ENCODE measurements around the gene ATOH7.
"Not testable (repeated sequence)": the region's sequence is repeated elsewhere in the genome, so short reads cannot be mapped to it uniquely, and the experiment has no call there.

The ATOH7 gene

DNA sequence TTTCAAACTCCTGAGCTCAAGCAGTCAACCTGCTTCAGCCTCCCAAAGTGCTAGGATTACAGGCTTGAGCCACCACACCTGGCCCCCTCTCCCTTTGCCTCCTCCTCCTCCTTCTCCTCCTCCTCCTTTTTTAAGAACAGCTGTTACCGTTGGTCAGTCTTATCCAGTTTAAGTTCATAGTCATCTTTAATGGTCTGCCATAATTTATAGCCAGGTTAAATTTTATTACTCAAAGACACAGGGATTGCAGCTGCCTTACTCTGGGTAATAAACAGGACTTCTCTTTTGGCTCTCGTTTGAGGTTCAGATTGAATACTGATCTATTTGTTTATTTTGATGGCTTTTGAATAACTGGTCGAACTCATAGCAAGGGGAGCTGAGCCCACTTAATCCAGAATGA lies 35.2 kb downstream of the ATOH7 start:
- Histone ChIP-seq H3K36me3 (replicated peaks; ENCODE audit: insufficient read depth, low read length) (no peaks in the 10 kb centered on the region), H3K4me2 (ENCODE audit: low read depth, low read length) (no peak overlapping the region), H3K27me3 (replicated peaks; ENCODE audit: insufficient read depth, low read length) (no peaks in the 10 kb centered on the region), H4K20me1 (ENCODE audit: insufficient read depth, low read length) (no peaks in the 10 kb centered on the region), H3K9me2 (replicated peaks; ENCODE audit: insufficient read depth, low read length) (no peaks in the 10 kb centered on the region), H3K79me2 (ENCODE audit: low read length) (no peaks in the 10 kb centered on the region), H3K9me3 (replicated peaks; ENCODE audit: insufficient read depth, low read length) (no peaks in the 10 kb centered on the region), H3K4me1 (ENCODE audit: low read length) (no peaks in the 10 kb centered on the region), H3F3A (ENCODE audit: insufficient read depth, low read length) (no peaks in the 10 kb centered on the region), H3K9ac (ENCODE audit: low read length) (no peak overlapping the region), H3K4me3 (ENCODE audit: low read length) (no peak overlapping the region), H2AFZ (ENCODE audit: low read length) (no peak overlapping the region), H3K27ac (ENCODE audit: low read length) (no peak overlapping the region)
- TF ChIP-seq EZH2 (optimal IDR thresholded peaks at IDR 0.05; ENCODE audit: low read depth, low read length) (no peak), EZH2phosphoT487 (IDR thresholded peaks at IDR 0.05; ENCODE audit: low read length) (no peak)
- TF ChIP-seq, protein P1, sequence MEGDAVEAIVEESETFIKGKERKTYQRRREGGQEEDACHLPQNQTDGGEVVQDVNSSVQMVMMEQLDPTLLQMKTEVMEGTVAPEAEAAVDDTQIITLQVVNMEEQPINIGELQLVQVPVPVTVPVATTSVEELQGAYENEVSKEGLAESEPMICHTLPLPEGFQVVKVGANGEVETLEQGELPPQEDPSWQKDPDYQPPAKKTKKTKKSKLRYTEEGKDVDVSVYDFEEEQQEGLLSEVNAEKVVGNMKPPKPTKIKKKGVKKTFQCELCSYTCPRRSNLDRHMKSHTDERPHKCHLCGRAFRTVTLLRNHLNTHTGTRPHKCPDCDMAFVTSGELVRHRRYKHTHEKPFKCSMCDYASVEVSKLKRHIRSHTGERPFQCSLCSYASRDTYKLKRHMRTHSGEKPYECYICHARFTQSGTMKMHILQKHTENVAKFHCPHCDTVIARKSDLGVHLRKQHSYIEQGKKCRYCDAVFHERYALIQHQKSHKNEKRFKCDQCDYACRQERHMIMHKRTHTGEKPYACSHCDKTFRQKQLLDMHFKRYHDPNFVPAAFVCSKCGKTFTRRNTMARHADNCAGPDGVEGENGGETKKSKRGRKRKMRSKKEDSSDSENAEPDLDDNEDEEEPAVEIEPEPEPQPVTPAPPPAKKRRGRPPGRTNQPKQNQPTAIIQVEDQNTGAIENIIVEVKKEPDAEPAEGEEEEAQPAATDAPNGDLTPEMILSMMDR (IDR thresholded peaks at IDR 0.05; ENCODE audit: low read length) = no peak
- no peak for DNase-seq

DNA sequence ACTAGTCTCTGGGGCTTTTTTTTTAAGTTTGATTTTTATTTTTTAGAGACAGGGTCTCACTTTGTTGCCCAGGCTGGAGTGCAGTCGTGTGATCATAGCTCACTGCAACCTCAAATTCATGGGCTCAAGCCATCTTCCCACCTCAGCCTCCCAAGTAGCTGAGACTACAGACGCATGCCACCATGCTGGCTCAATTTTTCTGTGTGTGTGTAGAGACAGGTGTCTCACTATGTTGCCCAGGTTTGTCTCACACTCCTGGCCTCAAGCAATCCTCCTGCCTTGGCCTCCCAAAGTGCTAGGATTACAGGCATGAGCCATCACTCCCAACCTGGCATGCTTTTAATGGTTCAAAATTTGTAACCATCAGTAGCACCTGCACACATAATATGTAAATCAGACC lies 36.1 kb downstream of the ATOH7 start:
- not testable (repeated sequence) for H3K4me3 ChIP-seq (ENCODE audit: low read length); H3K27ac ChIP-seq (ENCODE audit: low read length); H3K9me3 ChIP-seq (replicated peaks; ENCODE audit: insufficient read depth, low read length); H3K79me2 ChIP-seq (ENCODE audit: low read length); H2AFZ ChIP-seq (ENCODE audit: low read length); H3F3A ChIP-seq (ENCODE audit: insufficient read depth, low read length); H3K9ac ChIP-seq (ENCODE audit: low read length); DNase-seq; H3K9me2 ChIP-seq (replicated peaks; ENCODE audit: insufficient read depth, low read length); H3K4me2 ChIP-seq (ENCODE audit: low read depth, low read length); H4K20me1 ChIP-seq (ENCODE audit: insufficient read depth, low read length); H3K4me1 ChIP-seq (ENCODE audit: low read length); H3K27me3 ChIP-seq (replicated peaks; ENCODE audit: insufficient read depth, low read length); H3K36me3 ChIP-seq (replicated peaks; ENCODE audit: insufficient read depth, low read length)

DNA sequence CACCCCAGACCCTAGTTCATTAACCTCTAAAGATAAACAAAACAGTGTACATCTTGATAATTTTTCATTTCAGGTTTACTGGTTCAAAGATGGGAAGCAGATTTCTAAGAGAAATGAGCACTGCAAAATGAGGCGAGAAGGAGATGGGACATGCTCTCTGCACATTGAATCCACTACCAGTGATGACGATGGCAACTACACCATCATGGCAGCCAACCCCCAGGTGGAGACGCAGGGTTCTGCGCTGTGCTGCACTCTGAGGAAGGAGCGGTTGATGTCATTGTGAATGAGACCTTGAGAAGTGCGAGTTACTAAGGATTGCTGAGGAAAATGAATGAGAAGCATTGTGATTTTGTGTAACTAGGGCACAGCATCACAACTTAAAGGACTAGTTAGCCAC lies 37.6 kb downstream of the ATOH7 start:
- Histone ChIP-seq H2AFZ (ENCODE audit: low read length) (no peak overlapping the region), H3K9ac (ENCODE audit: low read length) (no peak overlapping the region), H3K4me2 (ENCODE audit: low read depth, low read length) (no peak overlapping the region)

DNA sequence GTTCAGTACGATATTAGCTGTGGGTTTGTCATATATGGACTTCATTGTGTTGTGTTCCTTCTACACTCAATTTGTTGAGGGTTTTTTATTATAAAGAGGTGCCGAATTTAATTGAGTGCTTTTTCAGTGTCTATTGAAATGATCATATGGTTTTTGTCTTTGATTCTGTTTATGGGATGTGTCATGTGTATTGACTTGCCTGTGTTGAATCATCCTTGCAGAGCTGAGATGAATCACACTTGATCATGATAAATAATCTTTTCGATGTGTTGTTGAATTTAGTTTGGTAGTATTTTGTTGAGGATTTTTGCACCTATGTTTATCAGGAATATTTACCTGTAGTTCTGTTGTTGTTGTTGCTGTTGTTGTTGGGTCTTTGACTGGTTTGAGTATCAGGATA lies 39.8 kb downstream of the ATOH7 start:
- H4K20me1 ChIP-seq (ENCODE audit: insufficient read depth, low read length) = no peaks in the 10 kb centered on the region
- H3K9me3 ChIP-seq (replicated peaks; ENCODE audit: insufficient read depth, low read length) = no peaks in the 10 kb centered on the region
- H3K4me1 ChIP-seq (ENCODE audit: low read length) = no peaks in the 10 kb centered on the region
- no peak overlapping the region for H3K9ac ChIP-seq (ENCODE audit: low read length)
- no peaks in the 10 kb centered on the region for H3K79me2 ChIP-seq (ENCODE audit: low read length)
- no peaks in the 10 kb centered on the region for H3K9me2 ChIP-seq (replicated peaks; ENCODE audit: insufficient read depth, low read length)
- H3K4me3 ChIP-seq (ENCODE audit: low read length) = no peak overlapping the region
- H3K27ac ChIP-seq (ENCODE audit: low read length) = no peak overlapping the region
- TF ChIP-seq EZH2phosphoT487 (IDR thresholded peaks at IDR 0.05; ENCODE audit: low read length) (no peak), EZH2 (optimal IDR thresholded peaks at IDR 0.05; ENCODE audit: low read depth, low read length) (no peak)
- TF ChIP-seq, protein P1 (IDR thresholded peaks at IDR 0.05; ENCODE audit: low read length) = no peak
- no peak for DNase-seq
- H3K36me3 ChIP-seq (replicated peaks; ENCODE audit: insufficient read depth, low read length) = no peaks in the 10 kb centered on the region
- no peaks in the 10 kb centered on the region for H3K27me3 ChIP-seq (replicated peaks; ENCODE audit: insufficient read depth, low read length)
- H3F3A ChIP-seq (ENCODE audit: insufficient read depth, low read length) = no peaks in the 10 kb centered on the region
- no peak overlapping the region for H3K4me2 ChIP-seq (ENCODE audit: low read depth, low read length)
- H2AFZ ChIP-seq (ENCODE audit: low read length) = no peak overlapping the region

More for the DNA sequence above, 37.6 kb downstream of the ATOH7 start:
- Histone ChIP-seq H3K4me1 (ENCODE audit: low read length) (no peaks in the 10 kb centered on the region), H3F3A (ENCODE audit: insufficient read depth, low read length) (no peaks in the 10 kb centered on the region), H3K27ac (ENCODE audit: low read length) (no peak overlapping the region), H3K4me3 (ENCODE audit: low read length) (no peak overlapping the region), H3K9me2 (replicated peaks; ENCODE audit: insufficient read depth, low read length) (no peaks in the 10 kb centered on the region), H3K79me2 (ENCODE audit: low read length) (no peaks in the 10 kb centered on the region), H3K36me3 (replicated peaks; ENCODE audit: insufficient read depth, low read length) (no peaks in the 10 kb centered on the region), H3K27me3 (replicated peaks; ENCODE audit: insufficient read depth, low read length) (no peaks in the 10 kb centered on the region), H3K9me3 (replicated peaks; ENCODE audit: insufficient read depth, low read length) (no peaks in the 10 kb centered on the region), H4K20me1 (ENCODE audit: insufficient read depth, low read length) (no peaks in the 10 kb centered on the region)
- TF ChIP-seq EZH2phosphoT487 (IDR thresholded peaks at IDR 0.05; ENCODE audit: low read length) = no peak
- no peak for DNase-seq

Data from MM.1S (cell line).